NOMO-1 treated with dmso at 0.1 percent for 144 hours (cell line): ENCODE data around the gene HOXC13.

Experiments
- DNase-seq: peaks from one replicate; lab custom pipeline; 2025; ENCODE audit not compliant: unreplicated experiment; lab: John Stamatoyannopoulos, UW

Gene HOXC13

GRCh38 chr12:53938326-53939140 is at the start of gene HOXC13:
Gene HOXC13 (plus strand): TSS chr12:53938831. CDS start chr12:53938907, 76 bp downstream.
- no peak for DNase-seq

- no peak for DNase-seq
Measured at GRCh38 chr12:53890081-53890480, 48.5 kb upstream of the HOXC13 start.

GRCh38 chr12:53892762-53893395 is 45.8 kb upstream of the HOXC13 start:
- DNase-seq = no peak

- DNase-seq = no peak
Measured at GRCh38 chr12:53899230-53899629, 39.4 kb upstream of the HOXC13 start.

GRCh38 chr12:53907103-53907502 is 31.5 kb upstream of the HOXC13 start:
- DNase-seq = no peak

GRCh38 chr12:53916788-53917655 is 21.6 kb upstream of the HOXC13 start:
- DNase-seq = no peak

GRCh38 chr12:53924521-53925405 is 13.9 kb upstream of the HOXC13 start:
- no peak for DNase-seq

GRCh38 chr12:53927220-53928029 is 11.2 kb upstream of the HOXC13 start:
- DNase-seq = no peak

- no peak for DNase-seq
Measured at GRCh38 chr12:53928054-53928835, 10.4 kb upstream of the HOXC13 start.

- DNase-seq = no peak
Measured at GRCh38 chr12:53929527-53929926, 9.1 kb upstream of the HOXC13 start.

- DNase-seq = no peak
Measured at GRCh38 chr12:53930591-53931255, 7.9 kb upstream of the HOXC13 start.

GRCh38 chr12:53931844-53932581 is 6.6 kb upstream of the HOXC13 start:
- no peak for DNase-seq

- DNase-seq = no peak
Measured at GRCh38 chr12:53932915-53933314, 5.7 kb upstream of the HOXC13 start.

GRCh38 chr12:53935383-53936341 is 3.0 kb upstream of the HOXC13 start:
- no peak for DNase-seq

GRCh38 chr12:53937099-53937498 is 1.5 kb upstream of the HOXC13 start:
- no peak for DNase-seq

GRCh38 chr12:53937596-53938325 is 870 bp upstream of the HOXC13 start:
- no peak for DNase-seq
